Skeletal muscle tissue (tissue), 4 donors: Measurements from ENCODE around the gene ANKLE2. TPM values are rescaled to one million over a fixed set of nuclear protein-coding genes. Genes with fewer than 3 reads are reported as not detected.
"Not testable (repeated sequence)": the region's sequence is repeated elsewhere in the genome, so short reads cannot be mapped to it uniquely, and the experiment has no call there.

Source experiments
- H3K27ac ChIP-seq: one replicate; pipeline ENCODE4 v1.7.0; 2013; ENCODE audit warnings: mild to moderate bottlenecking, low read depth, low read length, inconsistent platforms
- H3K27me3 ChIP-seq, 3 donors: one replicate each; pipeline ENCODE4 v1.7.0; 2013; ENCODE audit warnings: low read length in 3 of 3; ENCODE audit not compliant: control insufficient read depth in 3 of 3, insufficient read depth in 3 of 3
- H3K36me3 ChIP-seq, 3 donors: one replicate each; pipeline ENCODE4 v1.7.0; 2013; ENCODE audit warnings: low read length in 3 of 3; ENCODE audit not compliant: control insufficient read depth in 3 of 3, insufficient read depth in 3 of 3
- H3K4me1 ChIP-seq, 3 donors: one replicate each; pipeline ENCODE4 v1.7.0; 2013; ENCODE audit warnings: low read length in 3 of 3, mild to moderate bottlenecking in 3 of 3; ENCODE audit not compliant: control insufficient read depth in 3 of 3, insufficient read depth in 3 of 3
- H3K4me3 ChIP-seq, 3 donors: one replicate each; pipeline ENCODE4 v1.7.0; 2013; ENCODE audit warnings: low read length in 3 of 3
- H3K9ac ChIP-seq, 3 donors: one replicate each; pipeline ENCODE4 v1.7.0; 2013; ENCODE audit warnings: low read length in 3 of 3, mild to moderate bottlenecking in 3 of 3, moderate library complexity in 2 of 3, low read depth in 1 of 3
- H3K9me3 ChIP-seq, 3 donors: one replicate each; pipeline ENCODE4 v1.7.0; 2013; ENCODE audit warnings: low read length in 3 of 3; ENCODE audit not compliant: control insufficient read depth in 3 of 3
- total RNA-seq: library from RNA; depleted of rRNA; stranded (reverse); fragments of >200 nt; gene quantifications from one replicate; pipeline ENCODE4 v1.2.3, GENCODE V29; 2014
- donor health status: Osteomylitis.

The ANKLE2 gene
- total RNA-seq, 1 donor from 2014 or later = 28.7 TPM

DNA sequence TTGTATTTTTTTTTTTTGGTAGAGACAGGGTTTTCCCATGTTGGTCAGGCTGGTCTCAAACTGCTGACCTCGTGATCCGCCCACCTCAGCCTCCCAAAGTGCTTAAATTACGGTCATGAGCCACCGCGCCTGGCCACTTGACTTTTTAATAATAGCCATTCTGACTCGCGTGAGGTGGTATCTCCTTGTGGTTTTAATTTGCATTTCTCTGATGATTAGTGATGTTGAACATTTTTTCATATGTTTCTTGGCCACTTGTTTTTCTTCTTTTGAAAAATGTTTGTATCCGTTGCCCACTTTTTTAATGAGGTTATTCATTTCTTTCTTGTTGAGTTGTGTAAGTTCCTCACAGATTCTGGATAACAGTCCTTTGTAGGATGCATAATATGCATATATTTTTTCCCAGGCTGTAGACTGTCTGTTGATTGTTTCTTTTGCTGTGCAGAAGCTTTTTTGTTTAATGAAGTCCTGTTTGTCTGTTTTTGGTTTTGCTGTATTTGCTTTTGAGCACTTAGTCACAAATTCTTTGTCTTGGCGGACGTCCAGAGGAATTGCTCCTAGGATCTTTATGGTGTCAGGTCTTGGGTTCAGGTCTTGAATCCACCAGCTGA is 61.3 kb downstream of the ANKLE2 start:
- Histone ChIP-seq H3K9ac (no peak overlapping the region), H3K9me3 (no peaks in the 10 kb centered on the region), H3K4me3 (no peak overlapping the region), H3K27ac (no peak overlapping the region), H3K4me1 (no peaks in the 10 kb centered on the region), H3K27me3 (no peaks in the 10 kb centered on the region), H3K36me3 (peaks cover 27 to 36% (median 35%) of the 10 kb centered on the region in 3 donors)

DNA sequence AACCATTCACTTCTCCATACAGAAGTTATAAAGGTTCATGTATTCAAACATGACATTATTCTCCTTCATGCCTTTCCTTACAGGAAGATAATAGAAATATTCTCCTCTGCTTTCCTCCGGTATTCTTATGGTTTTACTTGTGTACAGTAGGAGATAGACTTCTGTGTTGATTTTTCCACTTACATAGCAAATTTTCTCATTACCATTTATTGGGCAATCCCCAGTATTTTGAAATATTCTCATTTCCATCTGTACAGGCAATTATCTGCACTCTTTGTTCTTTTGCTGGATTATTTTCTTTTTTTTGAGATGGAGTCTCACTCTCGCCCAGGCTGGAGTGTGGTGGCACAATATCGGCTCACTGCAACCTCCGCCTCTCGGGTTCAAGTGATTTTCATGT is 63.3 kb downstream of the ANKLE2 start:
- Histone ChIP-seq H3K27me3 (no peaks in the 10 kb centered on the region), H3K27ac (no peak overlapping the region), H3K9me3 (no peaks in the 10 kb centered on the region), H3K36me3 (peaks cover 19 to 26% (median 24%) of the 10 kb centered on the region in 3 donors), H3K9ac (no peak overlapping the region), H3K4me3 (no peak overlapping the region), H3K4me1 (no peaks in the 10 kb centered on the region)

DNA sequence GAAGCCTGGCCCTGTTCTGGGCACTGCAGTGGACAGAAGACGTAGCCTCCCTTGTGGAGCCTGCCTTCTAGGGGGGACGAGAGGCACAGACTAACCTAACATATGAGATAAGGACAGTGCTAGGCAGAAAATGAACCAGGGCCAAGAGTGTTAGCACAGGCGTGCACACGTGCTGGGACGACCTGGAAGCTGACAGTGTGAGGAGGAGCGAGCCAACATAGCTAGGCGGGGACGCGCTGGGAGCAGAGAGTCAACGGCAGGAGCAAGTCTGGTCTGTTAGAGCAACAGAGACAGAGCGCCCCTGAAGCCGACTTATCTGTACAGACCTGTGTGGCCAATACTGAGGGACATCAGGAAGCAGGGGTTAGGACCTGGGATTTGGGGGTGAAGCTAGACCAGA is 66.2 kb downstream of the ANKLE2 start:
- Histone ChIP-seq H3K9me3 (no peaks in the 10 kb centered on the region), H3K36me3 (peaks cover 16 to 22% (median 17%) of the 10 kb centered on the region in 3 donors), H3K9ac (peak overlapping the region in 1 of 3 donors; percentile 21), H3K4me1 (no peaks in the 10 kb centered on the region), H3K27ac (no peak overlapping the region), H3K27me3 (no peaks in the 10 kb centered on the region), H3K4me3 (no peak overlapping the region)

DNA sequence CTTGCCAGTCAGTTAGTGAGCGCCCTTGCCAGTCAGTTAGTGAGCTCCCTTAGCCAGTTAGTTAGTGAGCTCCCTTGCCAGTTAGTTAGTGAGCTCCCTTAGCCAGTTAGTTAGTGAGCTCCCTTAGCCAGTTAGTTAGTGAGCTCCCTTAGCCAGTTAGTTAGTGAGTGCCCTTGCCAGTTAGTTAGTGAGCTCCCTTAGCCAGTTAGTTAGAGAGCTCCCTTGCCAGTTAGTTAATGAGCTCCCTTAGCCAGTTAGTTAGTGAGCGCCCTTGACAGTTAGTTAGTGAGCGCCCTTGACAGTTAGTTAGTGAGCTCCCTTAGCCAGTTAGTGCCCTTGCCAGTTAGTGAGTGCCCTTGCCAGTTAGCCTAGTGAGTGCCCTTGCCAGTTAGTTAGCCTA is 66.7 kb downstream of the ANKLE2 start:
- H3K36me3 ChIP-seq = peaks cover 17 to 22% (median 18%) of the 10 kb centered on the region in 3 donors
- H3K9ac ChIP-seq = peak overlapping the region in 1 of 3 donors; percentile 21
- H3K4me1 ChIP-seq, H3K27me3 ChIP-seq, H3K27ac ChIP-seq, H3K4me3 ChIP-seq, H3K9me3 ChIP-seq: not testable (repeated sequence)

DNA sequence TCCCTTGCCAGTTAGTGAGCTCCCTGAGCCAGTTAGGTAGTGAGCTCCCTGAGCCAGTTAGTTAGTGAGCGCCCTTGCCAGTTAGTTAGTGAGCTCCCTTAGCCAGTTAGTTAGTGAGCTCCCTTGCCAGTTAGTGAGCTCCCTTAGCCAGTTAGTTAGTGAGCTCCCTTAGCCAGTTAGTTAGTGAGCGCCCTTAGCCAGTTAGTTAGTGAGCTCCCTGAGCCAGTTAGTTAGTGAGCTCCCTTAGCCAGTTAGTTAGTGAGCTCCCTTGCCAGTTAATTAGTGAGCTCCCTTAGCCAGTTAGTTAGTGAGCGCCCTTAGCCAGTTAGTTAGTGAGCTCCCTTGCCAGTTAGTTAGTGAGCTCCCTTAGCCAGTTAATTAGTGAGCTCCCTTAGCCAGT is 69.6 kb downstream of the ANKLE2 start:
- H3K9ac ChIP-seq, H3K9me3 ChIP-seq, H3K4me3 ChIP-seq, H3K4me1 ChIP-seq, H3K27ac ChIP-seq, H3K27me3 ChIP-seq: not testable (repeated sequence)
- peaks cover 9 to 15% (median 11%) of the 10 kb centered on the region in 3 donors for H3K36me3 ChIP-seq

DNA sequence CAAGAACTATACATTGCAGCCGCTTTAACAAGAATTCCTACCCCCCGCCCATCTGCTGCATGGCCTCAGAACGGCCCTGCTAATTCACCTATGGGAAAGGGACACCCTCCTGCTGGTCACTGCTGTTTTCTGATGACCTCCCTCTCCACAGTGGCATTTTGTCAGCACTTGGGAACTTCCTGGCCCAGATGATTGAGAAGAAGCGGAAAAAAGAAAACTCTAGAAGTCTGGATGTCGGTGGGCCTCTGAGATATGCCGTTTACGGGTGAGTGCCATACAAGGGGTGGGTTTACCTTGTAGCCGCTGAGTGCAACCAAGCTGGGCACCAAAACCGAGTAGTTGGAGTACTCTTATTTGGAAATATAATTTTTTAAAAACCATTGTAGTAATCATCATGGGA is 71.5 kb downstream of the ANKLE2 start:
- H3K9ac ChIP-seq = no peak overlapping the region

DNA sequence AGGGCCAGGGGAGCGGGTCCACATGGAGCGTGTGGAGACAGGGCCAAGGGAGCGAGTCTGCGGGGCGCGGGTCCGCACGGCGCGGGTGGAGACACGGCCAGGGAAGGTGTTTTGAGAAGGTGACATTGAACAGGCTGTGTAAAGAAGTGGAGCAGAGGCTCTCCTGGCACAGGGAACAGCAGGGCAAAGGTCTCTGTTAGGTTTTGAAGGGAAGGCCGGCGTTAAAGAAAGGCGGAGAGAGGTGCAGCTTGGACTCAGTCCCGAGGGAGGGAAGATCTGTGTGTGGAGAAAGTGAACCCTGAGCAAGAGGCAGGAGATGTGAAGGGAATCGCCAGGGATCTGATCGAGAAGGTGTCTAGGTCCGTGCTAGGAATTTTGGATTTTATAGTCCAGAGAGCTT is 72.4 kb downstream of the ANKLE2 start:
- H3K9me3 ChIP-seq = no peaks in the 10 kb centered on the region
- no peak overlapping the region for H3K27ac ChIP-seq
- no peak overlapping the region for H3K4me3 ChIP-seq
- no peak overlapping the region for H3K9ac ChIP-seq
- peaks cover 0 to 5% (median 2%) of the 10 kb centered on the region in 3 donors for H3K36me3 ChIP-seq
- H3K4me1 ChIP-seq = peaks cover 5 to 14% (median 8%) of the 10 kb centered on the region in 3 donors
- H3K27me3 ChIP-seq = no peaks in the 10 kb centered on the region

More for the DNA sequence above, 71.5 kb downstream of the ANKLE2 start:
- Histone ChIP-seq H3K4me3 (no peak overlapping the region), H3K36me3 (peaks cover under 1 to 5% (median 2%) of the 10 kb centered on the region in 3 donors), H3K27me3 (no peaks in the 10 kb centered on the region), H3K27ac (no peak overlapping the region), H3K4me1 (peaks cover 5 to 12% (median 8%) of the 10 kb centered on the region in 3 donors), H3K9me3 (no peaks in the 10 kb centered on the region)

DNA sequence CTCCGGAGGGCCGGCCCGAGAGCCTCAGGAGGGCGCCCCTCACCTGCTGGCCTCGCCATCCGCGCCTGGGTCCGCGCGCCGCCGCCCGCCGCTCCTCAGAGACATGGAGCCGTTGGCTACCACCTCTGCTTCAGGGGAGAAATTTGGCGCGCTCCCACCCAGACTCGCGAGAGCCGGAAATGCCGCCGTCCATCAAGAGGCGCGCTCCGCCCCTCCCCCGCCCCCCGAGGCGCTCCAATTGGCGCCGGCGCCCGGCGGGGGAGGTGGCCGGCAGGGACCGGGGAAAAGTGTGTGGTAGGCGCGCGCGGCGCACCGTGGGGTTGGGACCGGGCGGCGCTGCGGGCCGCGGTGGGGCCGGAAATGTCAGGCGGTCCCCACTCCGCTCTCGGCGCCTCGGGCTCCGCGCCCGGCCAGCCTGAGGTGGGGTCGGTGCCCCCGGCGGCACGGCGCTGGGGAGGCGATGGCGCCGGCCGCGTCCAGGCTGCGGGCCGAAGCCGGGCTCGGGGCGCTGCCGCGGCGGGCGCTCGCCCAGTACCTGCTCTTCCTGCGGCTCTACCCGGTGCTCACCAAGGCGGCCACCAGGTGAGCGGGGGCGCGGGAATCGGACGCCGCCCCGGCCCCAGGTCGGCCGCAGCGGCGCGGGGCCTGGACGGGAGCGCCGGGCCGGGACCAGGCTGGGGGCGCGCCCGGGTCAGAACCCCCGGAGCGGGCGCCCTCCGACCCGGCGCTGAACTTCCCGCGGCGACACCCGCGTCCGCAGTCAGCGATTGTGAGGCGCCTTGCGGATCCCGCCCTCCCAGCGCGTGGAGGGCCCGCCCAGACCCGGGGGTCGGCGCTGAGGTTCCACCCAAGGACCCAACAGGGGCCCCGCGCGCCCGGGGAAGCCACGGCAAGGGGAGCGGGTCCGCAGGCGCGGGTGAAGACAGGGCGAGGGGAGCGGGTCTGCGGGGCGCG is 74.1 kb downstream of the ANKLE2 start, which contains the start of the genes POLE and PXMP2:
POLE (minus strand) TSS at position 132 of the 954 bp plus-strand sequence; CDS start at position 105, 27 bp downstream.
PXMP2 (plus strand) TSS at position 377 of the 954 bp plus-strand sequence; CDS start at position 461, 84 bp downstream.
- H3K9ac ChIP-seq = peak within 1 kb of the TSS; percentile 20 to 82 (median 64)
- H3K27me3 ChIP-seq = no peaks in the 10 kb centered on the region
- H3K4me3 ChIP-seq = peak within 1 kb of the TSS in 2 of 3 donors; percentile 67 to 70
- H3K9me3 ChIP-seq = no peaks in the 10 kb centered on the region
- peaks cover 5 to 14% (median 8%) of the 10 kb centered on the region in 3 donors for H3K4me1 ChIP-seq
- no peak within 1 kb of the TSS for H3K27ac ChIP-seq
- H3K36me3 ChIP-seq = peaks cover 0 to 5% (median 2%) of the 10 kb centered on the region in 3 donors

DNA sequence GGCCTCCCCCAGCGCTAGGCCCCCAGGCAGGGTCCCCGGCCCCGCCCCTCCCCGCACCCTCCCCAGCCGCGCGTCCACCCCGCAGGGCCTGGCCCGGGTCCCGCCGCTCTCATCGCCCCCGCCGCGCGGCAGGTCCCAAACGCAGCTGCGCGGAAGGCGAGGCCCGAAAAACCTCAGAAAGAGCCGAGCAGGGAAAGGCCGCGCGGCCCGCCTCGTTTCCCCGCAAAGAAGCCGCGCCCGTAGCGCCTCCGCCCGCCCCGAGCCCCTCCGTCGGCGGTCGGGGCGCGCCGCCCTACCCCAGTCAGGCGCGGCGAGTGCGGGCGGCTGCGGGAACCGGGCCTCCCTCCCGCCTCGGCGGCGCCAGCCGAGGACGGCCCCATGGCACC is 74.8 kb downstream of the ANKLE2 start:
- Histone ChIP-seq H3K27ac (no peak overlapping the region), H3K36me3 (peaks cover 0 to 5% (median 2%) of the 10 kb centered on the region in 3 donors), H3K4me1 (peaks cover 5 to 14% (median 8%) of the 10 kb centered on the region in 3 donors), H3K9me3 (no peaks in the 10 kb centered on the region), H3K27me3 (no peaks in the 10 kb centered on the region), H3K4me3 (peak overlapping the region in 2 of 3 donors; percentile 67), H3K9ac (peak overlapping the region in 2 of 3 donors; percentile 62 to 79)
